Sigmoid colon (tissue), 7 donors: Measurements from ENCODE around the gene ARSG. TPM values are rescaled to one million over a fixed set of nuclear protein-coding genes. Genes with fewer than 3 reads are reported as not detected.
"Not testable (repeated sequence)": the region's sequence is repeated elsewhere in the genome, so short reads cannot be mapped to it uniquely, and the experiment has no call there.

Experiments
- DNase-seq: peaks from one replicate; pipeline ENCODE4 v3.0.0-alpha.2; 2019
- H3K27ac ChIP-seq, 4 donors: fragments of 200-600 bp; sonication (generic); one replicate each; pipeline ENCODE4 v1.5.1; 2016 to 2019; ENCODE audit warnings: mild to moderate bottlenecking in 1 of 4
- H3K27me3 ChIP-seq, 3 donors: fragments of 200-600 bp; sonication (generic); one replicate each; pipeline ENCODE4 v1.5.1; 2019; ENCODE audit warnings: mild to moderate bottlenecking in 1 of 3
- H3K36me3 ChIP-seq, 4 donors: fragments of 200-600 bp; sonication (generic); one replicate each; pipeline ENCODE4 v1.5.1; 2016 to 2019
- H3K4me1 ChIP-seq, 4 donors: fragments of 200-600 bp; sonication (generic); one replicate each; pipeline ENCODE4 v1.5.1; 2017 to 2019
- H3K4me3 ChIP-seq, 4 donors: fragments of 200-600 bp; sonication (generic); one replicate each; pipeline ENCODE4 v1.5.1; 2017 to 2019; ENCODE audit warnings: mild to moderate bottlenecking in 2 of 4, moderate library complexity in 1 of 4
- H3K9me3 ChIP-seq, 4 donors: fragments of 200-600 bp in 3 of 4; sonication (generic) in 3 of 4; one replicate each; pipeline versions ENCODE4 v1.5.1 to v1.6.1; 2013 to 2019
- EP300 ChIP-seq, 4 donors: sonication (generic); formaldehyde crosslinking; IDR thresholded peaks; one replicate each; pipeline ENCODE4 v1.6.1; 2017; ENCODE audit warnings: antibody characterized with exemption in 4 of 4
- POLR2A ChIP-seq, 2 donors: fragments of 450-650 bp; IDR thresholded peaks; one replicate each; pipeline ENCODE4 v1.6.1; 2016; ENCODE audit warnings: antibody characterized with exemption in 2 of 2, mild to moderate bottlenecking in 2 of 2, moderate library complexity in 2 of 2
- POLR2AphosphoS5 ChIP-seq, 4 donors: sonication (generic); formaldehyde crosslinking; IDR thresholded peaks; one replicate each; pipeline ENCODE4 v1.6.1; 2017; ENCODE audit warnings: antibody characterized with exemption in 4 of 4
- WGBS, 2 donors: extraction: QIAGEN DNeasy Blood & Tissue Kit; methylation state at CpG; one replicate each; pipeline ENCODE4 v1.1.7; 2013; 5-methylcytosine and 5-hydroxymethylcytosine counted together
- intact Hi-C: fragments of 100-400 bp; cut with DNase I; formaldehyde crosslinking; loops from one replicate; pipeline ENCODE4 v1.15.1; 2023
- polyA plus RNA-seq, 3 donors: library from polyadenylated mRNA; stranded (reverse); fragments of 200-250 nt; gene quantifications; one replicate each; pipeline ENCODE4 v1.2.3, GENCODE V29; 2013
- total RNA-seq, 4 donors: library from RNA; depleted of rRNA; stranded (reverse); fragments of >200 nt; gene quantifications; one replicate each; pipeline ENCODE4 v1.1.0, GENCODE V29; 2016
- TF ChIP-seq, protein P1 (sequence below), 4 experiments: fragments of 450-650 bp in 3 of 4; fragments of 200-600 bp in 1 of 4; IDR thresholded peaks; one replicate each; pipeline ENCODE4 v1.5.1; 2016 to 2019; ENCODE audit warnings: antibody characterized with exemption in 4 of 4, mild to moderate bottlenecking in 3 of 4, moderate library complexity in 2 of 4
- donor health status: healthy with polysubstance abuse.
- donor health status: Bipolar disorder and iron deficiency.
- donor health status: healthy.

The ARSG gene
- total and polyA plus RNA-seq, 7 donors = under 0.01 to 3.0 (median 1.8) TPM

GRCh38 chr17:68263101-68263681 lies 28.1 kb upstream of the ARSG start:
- H3K36me3 ChIP-seq, H3K27ac ChIP-seq, DNase-seq, H3K27me3 ChIP-seq, H3K4me3 ChIP-seq, H3K9me3 ChIP-seq: not testable (repeated sequence)
- WGBS, 2 donors = 11% methylated on average over 9 of the region's 9 CpGs
- intact Hi-C loops = loop anchor here (2.0 kb wide), 3 partner anchors 136 to 200 kb away; no protein-coding TSS in a partner anchor
- H3K4me1 ChIP-seq = peaks cover 0 to 19% (median 5%) of the 10 kb centered on the region in 4 donors
- TF ChIP-seq, protein P1, sequence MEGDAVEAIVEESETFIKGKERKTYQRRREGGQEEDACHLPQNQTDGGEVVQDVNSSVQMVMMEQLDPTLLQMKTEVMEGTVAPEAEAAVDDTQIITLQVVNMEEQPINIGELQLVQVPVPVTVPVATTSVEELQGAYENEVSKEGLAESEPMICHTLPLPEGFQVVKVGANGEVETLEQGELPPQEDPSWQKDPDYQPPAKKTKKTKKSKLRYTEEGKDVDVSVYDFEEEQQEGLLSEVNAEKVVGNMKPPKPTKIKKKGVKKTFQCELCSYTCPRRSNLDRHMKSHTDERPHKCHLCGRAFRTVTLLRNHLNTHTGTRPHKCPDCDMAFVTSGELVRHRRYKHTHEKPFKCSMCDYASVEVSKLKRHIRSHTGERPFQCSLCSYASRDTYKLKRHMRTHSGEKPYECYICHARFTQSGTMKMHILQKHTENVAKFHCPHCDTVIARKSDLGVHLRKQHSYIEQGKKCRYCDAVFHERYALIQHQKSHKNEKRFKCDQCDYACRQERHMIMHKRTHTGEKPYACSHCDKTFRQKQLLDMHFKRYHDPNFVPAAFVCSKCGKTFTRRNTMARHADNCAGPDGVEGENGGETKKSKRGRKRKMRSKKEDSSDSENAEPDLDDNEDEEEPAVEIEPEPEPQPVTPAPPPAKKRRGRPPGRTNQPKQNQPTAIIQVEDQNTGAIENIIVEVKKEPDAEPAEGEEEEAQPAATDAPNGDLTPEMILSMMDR (IDR thresholded peaks at IDR 0.05) = peak in 2 of 4 experiments; percentile 53 to 58

DNA sequence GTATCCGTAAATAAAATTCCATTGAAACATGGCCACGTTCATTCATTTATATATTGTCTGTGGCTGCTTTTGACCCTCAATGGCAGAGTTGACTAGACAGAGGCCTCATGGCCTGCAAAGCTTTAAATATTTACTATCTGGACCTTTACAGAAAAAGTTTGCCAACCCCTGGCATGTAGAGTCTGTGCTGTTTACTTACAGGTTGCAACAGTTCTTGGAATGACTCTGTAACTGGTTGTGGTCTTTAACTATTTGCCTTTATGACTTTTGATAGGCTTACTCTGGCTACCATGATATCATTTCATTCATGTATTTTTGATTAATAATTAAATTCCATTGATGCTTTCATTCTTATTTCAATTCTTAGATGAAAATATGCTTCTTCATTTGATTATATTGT lies 25.5 kb upstream of the ARSG start:
- H3K27me3 ChIP-seq, H3K9me3 ChIP-seq, DNase-seq, H3K4me1 ChIP-seq, H3K4me3 ChIP-seq, intact Hi-C loops, H3K27ac ChIP-seq, H3K36me3 ChIP-seq: not testable (repeated sequence)
- WGBS, 2 donors = 92 to 94% methylated on average over 2 of the region's 2 CpGs

- H3K27me3 ChIP-seq = no peaks in the 10 kb centered on the region
- H3K4me1 ChIP-seq = no peaks in the 10 kb centered on the region
- peaks cover 0 to 7% (median 0%) of the 10 kb centered on the region in 4 donors for H3K9me3 ChIP-seq
- WGBS, 2 donors = 75 to 92% methylated on average over 11 of the region's 11 CpGs
- intact Hi-C loops = no loop called here
- H3K36me3 ChIP-seq = no peaks in the 10 kb centered on the region
- DNase-seq = no peak
- H3K4me3 ChIP-seq = no peak overlapping the region
- H3K27ac ChIP-seq = no peak overlapping the region
- TF ChIP-seq POLR2A (IDR thresholded peaks at IDR 0.05) = no peak
- TF ChIP-seq, protein P1 (IDR thresholded peaks at IDR 0.05) = no peak
Observed at GRCh38 chr17:68273722-68274121, 17.6 kb upstream of the ARSG start.

- H3K27ac ChIP-seq, intact Hi-C loops, DNase-seq, H3K27me3 ChIP-seq, H3K36me3 ChIP-seq, H3K4me3 ChIP-seq, H3K4me1 ChIP-seq, H3K9me3 ChIP-seq: not testable (repeated sequence)
- 95 to 96% methylated on average over 3 of the region's 3 CpGs for WGBS, 2 donors
Observed at GRCh38 chr17:68276339-68276738, 15.0 kb upstream of the ARSG start.

DNA sequence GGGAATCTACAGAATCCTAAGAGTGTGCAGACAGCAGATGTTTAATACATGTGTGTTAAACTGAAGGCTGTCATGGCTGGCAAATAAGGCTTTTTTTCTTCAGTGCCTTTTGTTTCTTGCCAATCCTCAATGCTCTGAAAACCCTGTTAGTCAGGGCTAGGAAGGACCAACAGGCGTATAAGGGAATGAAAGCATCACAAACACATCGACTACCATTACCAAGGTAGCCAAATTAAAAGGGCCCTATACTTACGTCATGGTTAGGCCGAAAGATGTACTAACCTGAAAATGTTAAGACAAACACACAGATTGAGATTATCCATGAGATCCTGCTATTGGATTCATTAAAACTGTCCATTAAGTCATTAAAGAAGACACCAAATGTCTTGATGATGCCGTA lies 13.5 kb upstream of the ARSG start:
- Histone ChIP-seq H3K36me3 (no peaks in the 10 kb centered on the region), H3K27ac (no peak overlapping the region), H3K27me3 (no peaks in the 10 kb centered on the region), H3K9me3 (peaks cover 0 to 7% (median 0%) of the 10 kb centered on the region in 4 donors), H3K4me3 (no peak overlapping the region), H3K4me1 (no peaks in the 10 kb centered on the region)
- DNase-seq = no peak
- intact Hi-C loops = no loop called here
- TF ChIP-seq POLR2AphosphoS5 (IDR thresholded peaks at IDR 0.05) (no peak), POLR2A (IDR thresholded peaks at IDR 0.05) (no peak), EP300 (IDR thresholded peaks at IDR 0.05) (no peak)
- TF ChIP-seq, protein P1 (IDR thresholded peaks at IDR 0.05) = no peak
- WGBS, 2 donors = 97 to 98% methylated on average over 5 of the region's 5 CpGs

GRCh38 chr17:68281965-68282364 lies 9.3 kb upstream of the ARSG start:
- 88 to 94% methylated on average over 4 of the region's 6 CpGs for WGBS, 2 donors
- intact Hi-C loops, H3K4me3 ChIP-seq, H3K9me3 ChIP-seq, H3K27ac ChIP-seq, DNase-seq, H3K27me3 ChIP-seq, H3K4me1 ChIP-seq, H3K36me3 ChIP-seq: not testable (repeated sequence)
